ENCODE measurements around the gene SGPP1.
"Not testable (repeated sequence)": the region's sequence is repeated elsewhere in the genome, so short reads cannot be mapped to it uniquely, and the experiment has no call there.

Gene SGPP1

GRCh38 chr14:63672417-63673180, 55.3 kb downstream of the SGPP1 start:
- H3K9ac ChIP-seq (ENCODE audit: low read length), result no peak overlapping the region
- H3K4me1 ChIP-seq (ENCODE audit: control insufficient read depth, insufficient read depth, low read length), result no peaks in the 10 kb centered on the region
- H3K9me3 ChIP-seq (ENCODE audit: control insufficient read depth, low read length), result no peaks in the 10 kb centered on the region
- no peaks in the 10 kb centered on the region for H3K36me3 ChIP-seq (ENCODE audit: control insufficient read depth, insufficient read depth, low read length, severe bottlenecking)
- H3K27me3 ChIP-seq (replicated peaks; ENCODE audit: control insufficient read depth, insufficient read depth, low read length), result no peaks in the 10 kb centered on the region
- no peak overlapping the region for H3K4me3 ChIP-seq (ENCODE audit: low read length)
- no peak for DNase-seq (ENCODE audit: low read depth)

GRCh38 chr14:63671987-63672386, 55.9 kb downstream of the SGPP1 start:
- H3K4me1 ChIP-seq (ENCODE audit: control insufficient read depth, insufficient read depth, low read length), result no peaks in the 10 kb centered on the region
- no peak overlapping the region for H3K4me3 ChIP-seq (ENCODE audit: low read length)
- no peaks in the 10 kb centered on the region for H3K9me3 ChIP-seq (ENCODE audit: control insufficient read depth, low read length)
- no peaks in the 10 kb centered on the region for H3K27me3 ChIP-seq (replicated peaks; ENCODE audit: control insufficient read depth, insufficient read depth, low read length)
- H3K36me3 ChIP-seq (ENCODE audit: control insufficient read depth, insufficient read depth, low read length, severe bottlenecking), result no peaks in the 10 kb centered on the region
- DNase-seq (ENCODE audit: low read depth), result no peak
- no peak overlapping the region for H3K9ac ChIP-seq (ENCODE audit: low read length)

GRCh38 chr14:63670692-63671091, 57.2 kb downstream of the SGPP1 start:
- H3K4me3 ChIP-seq (ENCODE audit: low read length), result no peak overlapping the region
- no peaks in the 10 kb centered on the region for H3K9me3 ChIP-seq (ENCODE audit: control insufficient read depth, low read length)
- no peaks in the 10 kb centered on the region for H3K27me3 ChIP-seq (replicated peaks; ENCODE audit: control insufficient read depth, insufficient read depth, low read length)
- DNase-seq (ENCODE audit: low read depth), result no peak
- H3K36me3 ChIP-seq (ENCODE audit: control insufficient read depth, insufficient read depth, low read length, severe bottlenecking), result no peaks in the 10 kb centered on the region
- no peaks in the 10 kb centered on the region for H3K4me1 ChIP-seq (ENCODE audit: control insufficient read depth, insufficient read depth, low read length)
- H3K9ac ChIP-seq (ENCODE audit: low read length), result no peak overlapping the region

GRCh38 chr14:63666335-63666734, 61.5 kb downstream of the SGPP1 start:
- no peaks in the 10 kb centered on the region for H3K9me3 ChIP-seq (ENCODE audit: control insufficient read depth, low read length)
- H3K36me3 ChIP-seq (ENCODE audit: control insufficient read depth, insufficient read depth, low read length, severe bottlenecking), result no peaks in the 10 kb centered on the region
- no peak for DNase-seq (ENCODE audit: low read depth)
- no peak overlapping the region for H3K4me3 ChIP-seq (ENCODE audit: low read length)
- H3K9ac ChIP-seq (ENCODE audit: low read length), result no peak overlapping the region
- no peaks in the 10 kb centered on the region for H3K27me3 ChIP-seq (replicated peaks; ENCODE audit: control insufficient read depth, insufficient read depth, low read length)
- H3K4me1 ChIP-seq (ENCODE audit: control insufficient read depth, insufficient read depth, low read length), result no peaks in the 10 kb centered on the region

- Histone ChIP-seq H3K9ac (ENCODE audit: low read length) (no peak overlapping the region), H3K4me3 (ENCODE audit: low read length) (no peak overlapping the region), H3K4me1 (ENCODE audit: control insufficient read depth, insufficient read depth, low read length) (peaks cover 7% of the 10 kb centered on the region), H3K36me3 (ENCODE audit: control insufficient read depth, insufficient read depth, low read length, severe bottlenecking) (no peaks in the 10 kb centered on the region), H3K27me3 (replicated peaks; ENCODE audit: control insufficient read depth, insufficient read depth, low read length) (no peaks in the 10 kb centered on the region), H3K9me3 (ENCODE audit: control insufficient read depth, low read length) (no peaks in the 10 kb centered on the region)
- no peak for DNase-seq (ENCODE audit: low read depth)
Measured at GRCh38 chr14:63663428-63664341, 64.2 kb downstream of the SGPP1 start.

- Histone ChIP-seq H3K4me3 (ENCODE audit: low read length) (no peak overlapping the region), H3K9ac (ENCODE audit: low read length) (no peak overlapping the region), H3K4me1 (ENCODE audit: control insufficient read depth, insufficient read depth, low read length) (peaks cover 7% of the 10 kb centered on the region), H3K9me3 (ENCODE audit: control insufficient read depth, low read length) (no peaks in the 10 kb centered on the region), H3K27me3 (replicated peaks; ENCODE audit: control insufficient read depth, insufficient read depth, low read length) (no peaks in the 10 kb centered on the region), H3K36me3 (ENCODE audit: control insufficient read depth, insufficient read depth, low read length, severe bottlenecking) (no peaks in the 10 kb centered on the region)
- DNase-seq (ENCODE audit: low read depth), result no peak
Measured at GRCh38 chr14:63662776-63663175, 65.1 kb downstream of the SGPP1 start.

DNA sequence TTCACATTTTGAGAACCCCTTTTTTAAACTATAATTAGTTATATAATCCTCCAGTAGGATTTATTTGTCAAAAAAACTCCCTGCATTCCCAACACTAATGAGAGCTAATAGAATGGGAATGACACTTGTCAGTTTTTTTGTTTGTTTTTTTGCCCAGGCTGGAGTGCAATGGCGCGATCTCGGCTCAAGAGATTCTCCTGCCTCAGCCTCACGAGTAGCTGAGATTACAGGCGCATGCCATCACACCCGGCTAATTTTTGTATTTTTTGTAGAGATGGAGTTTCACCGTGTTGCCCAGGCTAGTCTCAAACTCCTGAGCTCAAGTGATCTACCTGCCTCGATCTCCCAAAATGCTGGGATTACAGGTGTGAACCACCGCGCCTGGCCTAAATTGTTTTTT, 66.0 kb downstream of the SGPP1 start:
- H3K27me3 ChIP-seq (replicated peaks; ENCODE audit: control insufficient read depth, insufficient read depth, low read length); H3K9me3 ChIP-seq (ENCODE audit: control insufficient read depth, low read length); H3K4me1 ChIP-seq (ENCODE audit: control insufficient read depth, insufficient read depth, low read length); DNase-seq (ENCODE audit: low read depth); H3K36me3 ChIP-seq (ENCODE audit: control insufficient read depth, insufficient read depth, low read length, severe bottlenecking); H3K9ac ChIP-seq (ENCODE audit: low read length); H3K4me3 ChIP-seq (ENCODE audit: low read length): not testable (repeated sequence)

DNA sequence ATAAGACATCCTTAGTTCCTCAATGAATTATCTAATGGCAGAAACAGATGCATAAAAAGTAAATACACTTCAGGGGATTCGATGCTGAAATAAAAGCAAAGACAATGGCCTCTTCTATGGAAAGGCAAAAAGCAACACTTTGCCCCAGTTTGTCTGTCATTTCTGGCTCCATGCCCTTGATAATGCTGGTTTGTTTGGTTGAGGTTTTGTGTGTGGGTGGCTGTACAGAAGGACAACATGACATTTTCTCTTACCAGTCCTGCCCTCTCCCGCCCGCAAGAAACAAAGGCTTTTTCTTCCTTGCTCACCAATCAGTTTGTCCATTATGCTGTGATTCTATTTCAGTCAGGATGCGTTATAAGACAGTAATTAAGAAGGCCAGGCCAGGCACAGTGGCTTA, 68.1 kb downstream of the SGPP1 start:
- Histone ChIP-seq H3K9me3 (ENCODE audit: control insufficient read depth, low read length) (no peaks in the 10 kb centered on the region), H3K4me1 (ENCODE audit: control insufficient read depth, insufficient read depth, low read length) (peaks cover 7% of the 10 kb centered on the region), H3K9ac (ENCODE audit: low read length) (no peak overlapping the region), H3K36me3 (ENCODE audit: control insufficient read depth, insufficient read depth, low read length, severe bottlenecking) (no peaks in the 10 kb centered on the region), H3K4me3 (ENCODE audit: low read length) (no peak overlapping the region), H3K27me3 (replicated peaks; ENCODE audit: control insufficient read depth, insufficient read depth, low read length) (no peaks in the 10 kb centered on the region)
- DNase-seq (ENCODE audit: low read depth), result no peak

DNA sequence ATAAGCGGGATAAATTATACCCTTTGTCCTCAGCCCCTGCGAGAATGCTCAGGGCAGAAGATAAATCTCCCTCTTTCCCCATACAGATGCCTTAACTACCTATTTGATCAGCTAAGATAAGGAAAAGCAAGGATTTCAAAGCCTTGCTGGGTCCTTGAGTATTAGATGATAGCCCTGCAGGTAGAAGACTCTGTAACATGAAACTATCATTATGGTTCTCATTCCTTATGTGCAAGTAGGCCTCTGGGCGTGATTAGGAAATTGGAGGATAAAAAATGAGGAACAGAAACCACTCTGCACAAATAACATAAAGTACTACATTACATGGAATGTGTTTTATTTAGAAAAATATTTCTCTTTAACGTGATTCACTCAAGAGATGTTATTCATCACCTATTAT, 71.7 kb downstream of the SGPP1 start:
- no peaks in the 10 kb centered on the region for H3K27me3 ChIP-seq (replicated peaks; ENCODE audit: control insufficient read depth, insufficient read depth, low read length)
- no peak overlapping the region for H3K4me3 ChIP-seq (ENCODE audit: low read length)
- peak; percentile 20 for DNase-seq (ENCODE audit: low read depth)
- H3K36me3 ChIP-seq (ENCODE audit: control insufficient read depth, insufficient read depth, low read length, severe bottlenecking), result no peaks in the 10 kb centered on the region
- H3K9ac ChIP-seq (ENCODE audit: low read length), result no peak overlapping the region
- H3K9me3 ChIP-seq (ENCODE audit: control insufficient read depth, low read length), result no peaks in the 10 kb centered on the region
- peaks cover 7% of the 10 kb centered on the region for H3K4me1 ChIP-seq (ENCODE audit: control insufficient read depth, insufficient read depth, low read length)

- Histone ChIP-seq H3K27me3 (replicated peaks; ENCODE audit: control insufficient read depth, insufficient read depth, low read length) (no peaks in the 10 kb centered on the region), H3K4me3 (ENCODE audit: low read length) (no peak overlapping the region), H3K4me1 (ENCODE audit: control insufficient read depth, insufficient read depth, low read length) (peaks cover 10% of the 10 kb centered on the region), H3K9me3 (ENCODE audit: control insufficient read depth, low read length) (no peaks in the 10 kb centered on the region), H3K36me3 (ENCODE audit: control insufficient read depth, insufficient read depth, low read length, severe bottlenecking) (no peaks in the 10 kb centered on the region), H3K9ac (ENCODE audit: low read length) (no peak overlapping the region)
- no peak for DNase-seq (ENCODE audit: low read depth)
Measured at GRCh38 chr14:63654936-63655335, 72.9 kb downstream of the SGPP1 start.

DNA sequence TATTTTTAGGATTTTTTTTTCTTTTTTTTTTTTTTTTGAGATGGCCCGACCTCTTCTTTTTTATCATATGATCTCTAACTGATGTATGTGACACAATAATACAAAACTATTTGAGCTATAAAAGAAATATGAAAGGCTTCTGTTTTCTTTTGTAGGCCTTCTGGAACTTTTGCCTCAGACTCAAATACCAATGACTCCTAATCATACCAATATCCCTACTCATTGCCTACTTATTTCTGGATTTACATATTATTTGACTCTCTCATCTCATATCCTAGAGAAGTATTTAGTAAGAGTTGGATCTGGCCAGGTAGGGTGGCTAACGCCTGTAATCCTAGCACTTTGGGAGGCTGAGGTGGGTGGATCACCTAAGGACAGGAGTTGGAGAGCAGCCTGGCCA, 73.5 kb downstream of the SGPP1 start:
- Histone ChIP-seq H3K4me1 (ENCODE audit: control insufficient read depth, insufficient read depth, low read length) (peaks cover 4% of the 10 kb centered on the region), H3K9me3 (ENCODE audit: control insufficient read depth, low read length) (no peaks in the 10 kb centered on the region), H3K36me3 (ENCODE audit: control insufficient read depth, insufficient read depth, low read length, severe bottlenecking) (no peaks in the 10 kb centered on the region), H3K9ac (ENCODE audit: low read length) (no peak overlapping the region), H3K27me3 (replicated peaks; ENCODE audit: control insufficient read depth, insufficient read depth, low read length) (no peaks in the 10 kb centered on the region), H3K4me3 (ENCODE audit: low read length) (no peak overlapping the region)
- DNase-seq (ENCODE audit: low read depth), result peak; percentile 61

Measured in adipocyte (in vitro differentiated cells).